GM18520 (cell line): Measurements from ENCODE around the gene RASSF4.

Source experiments
- ATAC-seq: cut with Tn5 transposase; IDR thresholded peaks from one replicate; pipeline ENCODE4 v1.9.1; 2021; ENCODE audit not compliant: unreplicated experiment

RASSF4 gene, protein sequence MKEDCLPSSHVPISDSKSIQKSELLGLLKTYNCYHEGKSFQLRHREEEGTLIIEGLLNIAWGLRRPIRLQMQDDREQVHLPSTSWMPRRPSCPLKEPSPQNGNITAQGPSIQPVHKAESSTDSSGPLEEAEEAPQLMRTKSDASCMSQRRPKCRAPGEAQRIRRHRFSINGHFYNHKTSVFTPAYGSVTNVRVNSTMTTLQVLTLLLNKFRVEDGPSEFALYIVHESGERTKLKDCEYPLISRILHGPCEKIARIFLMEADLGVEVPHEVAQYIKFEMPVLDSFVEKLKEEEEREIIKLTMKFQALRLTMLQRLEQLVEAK

DNA sequence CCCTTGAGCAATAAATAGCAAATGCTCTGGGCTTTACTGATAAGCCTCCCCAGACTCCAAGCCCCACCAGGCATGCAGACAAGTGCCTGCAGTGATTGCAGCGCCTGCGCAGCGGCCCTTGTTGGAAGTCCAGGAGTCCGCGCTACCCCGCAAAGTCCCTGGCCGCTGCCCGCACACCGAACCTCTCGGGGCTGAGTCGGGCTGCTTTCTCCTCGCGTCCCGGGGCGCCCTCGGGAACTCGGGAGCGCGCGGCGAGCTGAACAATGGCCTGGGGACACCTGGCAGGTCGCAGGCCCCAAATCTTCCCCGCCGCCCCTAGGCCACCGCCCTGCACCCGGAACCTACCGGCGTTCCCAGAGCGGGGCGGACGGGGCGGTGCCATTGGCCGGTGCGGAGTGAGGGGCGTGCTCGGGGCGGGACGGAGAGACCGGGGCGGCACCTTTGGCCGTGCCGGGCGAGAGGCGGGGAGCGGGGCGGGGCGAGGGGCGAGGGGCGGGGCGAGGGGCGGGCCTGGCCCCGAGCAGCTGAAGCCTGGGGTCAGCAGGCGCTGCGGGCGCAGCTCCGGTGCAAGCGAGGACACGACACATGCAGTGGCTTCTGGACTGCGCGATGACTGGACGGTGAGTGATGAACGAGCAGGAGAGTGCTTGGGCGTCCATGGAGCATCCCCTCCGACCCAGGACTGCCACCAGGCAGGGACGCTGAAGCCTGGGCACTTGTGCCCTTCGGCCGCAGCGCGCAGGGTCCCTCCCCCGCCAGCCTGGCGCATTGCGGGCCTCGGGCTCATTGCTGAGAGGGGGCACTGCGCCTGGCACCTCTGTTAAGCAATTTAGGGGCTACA lies at the start of gene RASSF4:
RASSF4 (plus strand) TSS at position 556 of the 841 bp plus-strand sequence. CDS start 10,401 bp downstream, outside the sequence.
- peak; percentile 88 for ATAC-seq

DNA sequence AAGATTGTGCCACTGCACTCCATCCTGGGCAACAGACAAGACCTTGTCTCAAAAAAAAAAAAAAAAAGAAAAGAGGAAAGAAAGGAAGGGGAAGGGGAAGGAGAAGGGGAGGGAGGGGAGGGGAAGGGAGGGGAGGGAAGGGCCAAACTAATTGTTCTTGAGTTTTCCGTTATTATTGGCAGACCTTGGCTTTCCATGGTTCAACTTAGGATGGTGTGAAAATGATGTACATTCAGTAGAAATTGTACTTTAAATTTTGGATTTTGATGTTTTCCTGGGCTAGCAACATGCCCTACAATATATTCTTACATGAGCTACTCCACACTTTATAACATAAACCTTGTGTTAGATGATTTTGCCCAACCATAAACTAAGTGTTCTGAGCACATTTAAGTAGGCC lies 49.7 kb upstream of the RASSF4 start:
- ATAC-seq: no peak

DNA sequence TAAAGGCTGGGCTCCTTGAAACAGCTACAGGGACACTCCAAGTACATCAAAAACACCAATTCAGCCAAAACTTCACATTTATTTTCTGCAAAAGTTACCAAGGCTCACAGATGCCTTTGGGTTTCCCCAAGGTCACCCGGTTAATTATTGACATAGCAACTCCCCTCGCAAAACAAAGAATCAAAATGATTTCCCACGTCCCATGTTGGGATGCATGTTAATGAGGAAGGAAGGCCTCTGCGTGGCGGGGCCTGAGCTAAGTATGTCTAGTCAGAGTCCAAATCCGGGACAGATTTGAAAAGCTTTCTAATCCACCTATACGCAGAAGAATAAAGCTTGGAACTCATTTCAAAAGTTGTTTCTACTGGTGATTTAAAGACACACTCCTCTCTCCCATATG lies 49.0 kb upstream of the RASSF4 start:
- ATAC-seq: no peak

GRCh38 chr10:44911081-44911540 lies 48.5 kb upstream of the RASSF4 start, which contains the start of gene TMEM72:
TMEM72 (plus strand) TSS chr10:44911337; CDS start chr10:44911513, 176 bp downstream.
- ATAC-seq: no peak

DNA sequence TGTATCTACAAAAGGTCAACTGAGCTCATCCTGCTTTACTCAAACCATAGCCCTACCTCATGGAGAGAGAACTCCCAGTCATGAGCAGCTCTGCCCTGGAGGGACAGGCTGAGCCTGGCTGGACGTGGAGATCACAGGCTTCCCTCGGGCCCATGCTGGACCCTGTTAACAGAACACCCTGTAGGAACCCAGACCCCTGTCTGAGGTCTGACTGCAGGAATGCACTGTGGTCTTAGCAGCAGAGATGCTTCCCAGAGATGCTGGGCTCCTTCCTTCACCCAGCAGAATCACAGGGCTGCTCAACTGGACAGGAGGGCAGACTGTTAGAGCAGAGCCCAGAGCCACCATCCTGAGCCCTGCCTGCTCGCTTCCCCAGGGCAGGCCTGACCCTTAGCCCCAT lies 47.7 kb upstream of the RASSF4 start:
- no peak for ATAC-seq

GRCh38 chr10:44913350-44914081 lies 46.1 kb upstream of the RASSF4 start:
- ATAC-seq: no peak

- ATAC-seq: no peak
Observed at GRCh38 chr10:44914891-44915290, 44.7 kb upstream of the RASSF4 start.

DNA sequence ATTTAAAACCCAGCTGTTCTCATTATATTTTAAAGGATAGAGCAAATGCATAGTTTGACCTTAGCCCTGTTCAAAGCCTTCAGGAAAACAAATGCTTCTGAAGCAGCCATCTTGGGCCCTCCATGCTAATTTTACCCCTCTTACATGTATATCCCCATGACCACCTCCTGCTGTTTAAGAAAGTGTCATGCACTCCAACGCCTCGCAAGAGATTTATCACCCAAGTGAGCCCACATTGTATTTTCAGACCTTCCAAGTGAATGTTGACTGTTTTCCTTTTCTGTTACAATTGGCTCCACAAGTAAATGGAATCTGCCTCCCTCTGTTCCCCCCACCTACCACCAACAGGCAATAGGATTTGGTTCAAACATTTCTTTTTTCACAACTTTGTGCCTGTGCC lies 43.2 kb upstream of the RASSF4 start:
- no peak for ATAC-seq

GRCh38 chr10:44917848-44918247 lies 41.8 kb upstream of the RASSF4 start:
- no peak for ATAC-seq

GRCh38 chr10:44920252-44920651 lies 39.4 kb upstream of the RASSF4 start:
- no peak for ATAC-seq

- ATAC-seq: no peak
Observed at GRCh38 chr10:44921061-44921460, 38.5 kb upstream of the RASSF4 start.

GRCh38 chr10:44921506-44921905 lies 38.1 kb upstream of the RASSF4 start:
- ATAC-seq: no peak

DNA sequence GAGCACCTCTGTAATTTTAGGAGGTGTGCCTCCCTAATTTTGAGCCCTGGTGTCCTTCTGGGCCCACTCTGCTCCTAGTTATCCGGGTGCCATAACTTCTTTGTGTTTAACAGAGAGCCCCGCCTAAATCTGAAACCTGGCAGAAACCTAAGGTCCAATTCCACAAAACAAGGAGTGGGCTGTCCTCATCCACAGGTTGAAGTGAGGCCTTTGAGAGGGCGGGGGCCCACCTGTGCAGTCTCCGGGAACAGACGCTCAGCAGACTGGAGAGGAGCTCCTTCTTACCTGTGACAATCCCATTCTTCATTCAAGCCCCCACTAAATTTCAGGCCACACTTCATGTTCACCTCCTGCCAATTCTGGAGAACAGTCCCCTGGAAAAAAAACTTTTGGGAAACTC lies 37.6 kb upstream of the RASSF4 start:
- no peak for ATAC-seq

GRCh38 chr10:44922796-44923545 lies 36.6 kb upstream of the RASSF4 start:
- ATAC-seq: no peak

DNA sequence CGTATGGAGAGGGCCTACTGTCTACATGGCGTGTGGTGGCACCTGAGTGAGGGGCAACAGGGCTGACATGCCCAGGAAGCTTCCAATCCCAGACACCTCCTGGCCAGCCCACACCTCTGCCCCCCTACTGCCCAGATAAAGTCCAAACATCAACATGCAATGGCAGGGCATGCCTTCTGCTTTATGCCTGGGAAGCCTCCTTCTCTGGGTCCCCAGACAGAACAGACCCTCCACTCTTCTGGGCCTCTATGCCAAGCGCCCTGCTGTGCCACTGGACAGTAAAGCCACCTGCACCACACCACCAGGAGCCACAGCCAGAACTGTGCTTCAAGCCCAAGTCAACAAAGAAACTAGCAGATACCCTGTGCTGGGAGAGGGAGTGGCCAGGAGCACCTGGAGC lies 36.0 kb upstream of the RASSF4 start:
- no peak for ATAC-seq

- ATAC-seq: no peak
Observed at GRCh38 chr10:44924261-44925040, 35.2 kb upstream of the RASSF4 start.

- no peak for ATAC-seq
Observed at GRCh38 chr10:44925224-44925623, 34.4 kb upstream of the RASSF4 start.

DNA sequence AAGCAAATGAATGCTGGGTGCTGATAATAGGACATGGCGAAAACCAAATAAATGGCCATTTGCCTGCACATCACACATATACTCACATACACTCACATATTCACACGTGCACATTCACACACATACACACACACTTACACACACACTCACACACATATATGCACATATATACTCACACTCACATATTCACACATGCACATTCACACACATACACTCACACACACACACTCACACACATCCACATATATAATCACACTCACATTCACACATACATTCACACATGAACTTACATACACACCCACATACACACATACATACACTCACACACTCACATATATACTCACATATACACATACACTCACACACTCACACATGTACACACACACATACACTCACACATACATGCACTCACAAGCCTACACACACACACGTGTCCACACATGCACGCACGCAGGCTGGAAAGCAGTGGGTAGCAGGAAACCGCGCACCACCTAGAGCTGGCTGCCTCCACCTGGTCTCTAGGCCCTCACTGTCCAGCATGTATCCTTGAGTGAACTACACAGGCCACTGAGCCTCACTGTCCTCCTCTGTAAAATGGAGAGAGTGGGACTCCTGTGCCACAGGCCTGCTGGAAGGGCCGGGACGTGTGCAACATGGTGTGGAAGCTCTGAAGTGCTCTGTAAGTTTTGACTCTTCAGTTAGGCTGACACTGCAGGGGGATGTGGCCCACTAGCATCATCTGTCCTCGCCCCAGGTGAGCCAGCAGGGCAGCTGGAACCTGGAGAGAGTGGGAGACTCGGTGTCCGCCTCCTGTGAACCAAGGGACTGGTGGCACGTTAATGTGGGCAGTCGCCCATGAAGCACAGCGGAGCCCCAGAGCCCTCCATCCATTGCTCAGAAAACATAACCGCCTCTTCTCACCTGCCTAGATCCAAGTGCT lies 33.5 kb upstream of the RASSF4 start:
- no peak for ATAC-seq
